ENCODE measurements around the gene NEU2. TPM values are rescaled to one million over a fixed set of nuclear protein-coding genes. Genes with fewer than 3 reads are reported as not detected.

Gene NEU2
- total and polyA plus RNA-seq, 10 of the 15 experiments (the other 5 are each of a cell fraction or from before 2014, with no cell fraction given), result not detected

DNA sequence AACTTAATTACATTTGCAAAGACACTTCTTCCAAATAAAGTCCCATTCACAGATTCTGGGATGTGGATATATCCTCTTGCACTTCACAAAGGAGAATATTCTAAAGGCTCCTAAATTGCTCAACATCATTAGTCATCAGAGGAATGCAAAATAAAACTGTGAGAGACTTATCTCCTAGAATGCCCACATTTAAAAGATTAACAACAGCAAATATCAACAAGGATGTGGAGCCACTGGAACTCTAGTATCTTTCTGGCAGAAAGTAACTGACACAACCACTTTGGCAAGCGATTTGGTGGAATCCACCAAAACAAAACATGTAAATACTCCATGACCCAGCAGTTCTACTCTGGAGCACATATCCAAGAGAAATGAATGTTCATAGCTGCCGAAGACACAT is 4.6 kb downstream of the NEU2 start:
- RAD21 ChIA-PET (ENCODE audit: unreplicated experiment), result no interaction called here
- WGBS (ENCODE audit: insufficient coverage, insufficient replicate concordance, low lambda C conversion rate, missing lambda C conversion rate), result 44% methylated on average over 2 of the region's 2 CpGs
- in situ Hi-C loops (cut with MboI), result no loop called here
- H3K4me3 ChIP-seq, result no peak overlapping the region
- SMC1A ChIA-PET (ENCODE audit: uncharacterized antibody, unreplicated experiment), result no interaction called here
- peaks cover 1% of the 10 kb centered on the region; the same call in 1 of the 3 replicates for H3K9me3 ChIP-seq (replicated peaks; ENCODE audit: control insufficient read depth, insufficient read depth, low read length)
- H4K20me1 ChIP-seq (ENCODE audit: control insufficient read depth, insufficient read depth), result no peaks in the 10 kb centered on the region
- H3K9ac ChIP-seq (ENCODE audit: control insufficient read depth, insufficient read depth, low read length), result no peak overlapping the region
- CTCF ChIA-PET, result interaction anchor here (0.9 to 1.0 kb wide), 2 partner anchors 8 to 17 kb away, joined by 3 read pairs; no protein-coding TSS in a partner anchor
- TF ChIP-seq EGR1 (IDR thresholded peaks at IDR 0.05; ENCODE audit: borderline replicate concordance in 1 of 2, low read depth in 2 of 2, low read length in 2 of 2) (no peak), TAF1 (IDR thresholded peaks at IDR 0.05; ENCODE audit: borderline replicate concordance, low read depth, low read length) (no peak), MYC (IDR thresholded peaks at IDR 0.05; ENCODE audit: insufficient read depth, insufficient read length, insufficient replicate concordance, low read length, severe bottlenecking) (no peak), CEBPB (IDR thresholded peaks at IDR 0.05; ENCODE audit: borderline replicate concordance in 1 of 2, low read depth in 2 of 2, low read length in 2 of 2) (no peak), SUPT20H (IDR thresholded peaks at IDR 0.05; ENCODE audit: borderline replicate concordance, control insufficient read depth, low read depth, low read length) (no peak), YBX1 (IDR thresholded peaks at IDR 0.05) (no peak), ZNF24 (IDR thresholded peaks at IDR 0.05) (no peak), GABPA (IDR thresholded peaks at IDR 0.05; ENCODE audit: low read depth) (no peak), BRCA1 (IDR thresholded peaks at IDR 0.05; ENCODE audit: low read depth, low read length) (no peak), RAD51 (IDR thresholded peaks at IDR 0.05) (no peak)
- TF ChIP-seq, protein P1, sequence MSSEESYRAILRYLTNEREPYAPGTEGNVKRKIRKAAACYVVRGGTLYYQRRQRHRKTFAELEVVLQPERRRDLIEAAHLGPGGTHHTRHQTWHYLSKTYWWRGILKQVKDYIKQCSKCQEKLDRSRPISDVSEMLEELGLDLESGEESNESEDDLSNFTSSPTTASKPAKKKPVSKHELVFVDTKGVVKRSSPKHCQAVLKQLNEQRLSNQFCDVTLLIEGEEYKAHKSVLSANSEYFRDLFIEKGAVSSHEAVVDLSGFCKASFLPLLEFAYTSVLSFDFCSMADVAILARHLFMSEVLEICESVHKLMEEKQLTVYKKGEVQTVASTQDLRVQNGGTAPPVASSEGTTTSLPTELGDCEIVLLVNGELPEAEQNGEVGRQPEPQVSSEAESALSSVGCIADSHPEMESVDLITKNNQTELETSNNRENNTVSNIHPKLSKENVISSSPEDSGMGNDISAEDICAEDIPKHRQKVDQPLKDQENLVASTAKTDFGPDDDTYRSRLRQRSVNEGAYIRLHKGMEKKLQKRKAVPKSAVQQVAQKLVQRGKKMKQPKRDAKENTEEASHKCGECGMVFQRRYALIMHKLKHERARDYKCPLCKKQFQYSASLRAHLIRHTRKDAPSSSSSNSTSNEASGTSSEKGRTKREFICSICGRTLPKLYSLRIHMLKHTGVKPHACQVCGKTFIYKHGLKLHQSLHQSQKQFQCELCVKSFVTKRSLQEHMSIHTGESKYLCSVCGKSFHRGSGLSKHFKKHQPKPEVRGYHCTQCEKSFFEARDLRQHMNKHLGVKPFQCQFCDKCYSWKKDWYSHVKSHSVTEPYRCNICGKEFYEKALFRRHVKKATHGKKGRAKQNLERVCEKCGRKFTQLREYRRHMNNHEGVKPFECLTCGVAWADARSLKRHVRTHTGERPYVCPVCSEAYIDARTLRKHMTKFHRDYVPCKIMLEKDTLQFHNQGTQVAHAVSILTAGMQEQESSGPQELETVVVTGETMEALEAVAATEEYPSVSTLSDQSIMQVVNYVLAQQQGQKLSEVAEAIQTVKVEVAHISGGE (CRISPR knock-in tag; IDR thresholded peaks at IDR 0.05), result no peak
- TF ChIP-seq, protein P2, sequence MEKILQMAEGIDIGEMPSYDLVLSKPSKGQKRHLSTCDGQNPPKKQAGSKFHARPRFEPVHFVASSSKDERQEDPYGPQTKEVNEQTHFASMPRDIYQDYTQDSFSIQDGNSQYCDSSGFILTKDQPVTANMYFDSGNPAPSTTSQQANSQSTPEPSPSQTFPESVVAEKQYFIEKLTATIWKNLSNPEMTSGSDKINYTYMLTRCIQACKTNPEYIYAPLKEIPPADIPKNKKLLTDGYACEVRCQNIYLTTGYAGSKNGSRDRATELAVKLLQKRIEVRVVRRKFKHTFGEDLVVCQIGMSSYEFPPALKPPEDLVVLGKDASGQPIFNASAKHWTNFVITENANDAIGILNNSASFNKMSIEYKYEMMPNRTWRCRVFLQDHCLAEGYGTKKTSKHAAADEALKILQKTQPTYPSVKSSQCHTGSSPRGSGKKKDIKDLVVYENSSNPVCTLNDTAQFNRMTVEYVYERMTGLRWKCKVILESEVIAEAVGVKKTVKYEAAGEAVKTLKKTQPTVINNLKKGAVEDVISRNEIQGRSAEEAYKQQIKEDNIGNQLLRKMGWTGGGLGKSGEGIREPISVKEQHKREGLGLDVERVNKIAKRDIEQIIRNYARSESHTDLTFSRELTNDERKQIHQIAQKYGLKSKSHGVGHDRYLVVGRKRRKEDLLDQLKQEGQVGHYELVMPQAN (conservative IDR thresholded peaks at IDR 0.05), result no peak
- TF ChIP-seq, protein P3, sequence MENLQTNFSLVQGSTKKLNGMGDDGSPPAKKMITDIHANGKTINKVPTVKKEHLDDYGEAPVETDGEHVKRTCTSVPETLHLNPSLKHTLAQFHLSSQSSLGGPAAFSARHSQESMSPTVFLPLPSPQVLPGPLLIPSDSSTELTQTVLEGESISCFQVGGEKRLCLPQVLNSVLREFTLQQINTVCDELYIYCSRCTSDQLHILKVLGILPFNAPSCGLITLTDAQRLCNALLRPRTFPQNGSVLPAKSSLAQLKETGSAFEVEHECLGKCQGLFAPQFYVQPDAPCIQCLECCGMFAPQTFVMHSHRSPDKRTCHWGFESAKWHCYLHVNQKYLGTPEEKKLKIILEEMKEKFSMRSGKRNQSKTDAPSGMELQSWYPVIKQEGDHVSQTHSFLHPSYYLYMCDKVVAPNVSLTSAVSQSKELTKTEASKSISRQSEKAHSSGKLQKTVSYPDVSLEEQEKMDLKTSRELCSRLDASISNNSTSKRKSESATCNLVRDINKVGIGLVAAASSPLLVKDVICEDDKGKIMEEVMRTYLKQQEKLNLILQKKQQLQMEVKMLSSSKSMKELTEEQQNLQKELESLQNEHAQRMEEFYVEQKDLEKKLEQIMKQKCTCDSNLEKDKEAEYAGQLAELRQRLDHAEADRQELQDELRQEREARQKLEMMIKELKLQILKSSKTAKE (IDR thresholded peaks at IDR 0.05; ENCODE audit: low read depth, poor library complexity, severe bottlenecking), result no peak
- H3K27ac ChIP-seq (ENCODE audit: control insufficient read depth, insufficient read depth), result no peak overlapping the region
- no peaks in the 10 kb centered on the region; a peak in 2 of 4 replicates for H3K27me3 ChIP-seq (replicated peaks in 1 of 2; ENCODE audit: control insufficient read depth in 2 of 2, insufficient read depth in 2 of 2, low read length in 1 of 2)
- no TSS peak for BruUV-seq (replicated peaks)
- intact Hi-C loops (cut with micrococcal nuclease; ENCODE audit: unreplicated experiment), result no loop called here
- DNase-seq (ENCODE audit: low read depth, low spot score) (no peak), ATAC-seq (no peak), FAIRE-seq (no peak)
- H3K36me3 ChIP-seq (ENCODE audit: control insufficient read depth in 2 of 2, insufficient read depth in 2 of 2, low read length in 1 of 2), result no peaks in the 10 kb centered on the region
- no peak overlapping the region for H2AFZ ChIP-seq (ENCODE audit: control insufficient read depth, low read depth, low read length)
- POLR2A ChIA-PET, result interaction anchor here (0.6 kb wide), 1 partner anchor 1857 kb away, joined by 5 read pairs; no protein-coding TSS in a partner anchor
- H3K4me1 ChIP-seq (ENCODE audit: control insufficient read depth, insufficient read depth, low read length), result no peaks in the 10 kb centered on the region
- no peak overlapping the region for H3K4me2 ChIP-seq (ENCODE audit: control insufficient read depth, insufficient read depth)
- H3K79me2 ChIP-seq (ENCODE audit: control insufficient read depth, insufficient read depth, low read length), result no peaks in the 10 kb centered on the region
